ENCODE results near the gene KCNQ1.
A peak's percentile ranks its signal among the peaks of the same experiment; 100 is the strongest.

Gene KCNQ1

DNA sequence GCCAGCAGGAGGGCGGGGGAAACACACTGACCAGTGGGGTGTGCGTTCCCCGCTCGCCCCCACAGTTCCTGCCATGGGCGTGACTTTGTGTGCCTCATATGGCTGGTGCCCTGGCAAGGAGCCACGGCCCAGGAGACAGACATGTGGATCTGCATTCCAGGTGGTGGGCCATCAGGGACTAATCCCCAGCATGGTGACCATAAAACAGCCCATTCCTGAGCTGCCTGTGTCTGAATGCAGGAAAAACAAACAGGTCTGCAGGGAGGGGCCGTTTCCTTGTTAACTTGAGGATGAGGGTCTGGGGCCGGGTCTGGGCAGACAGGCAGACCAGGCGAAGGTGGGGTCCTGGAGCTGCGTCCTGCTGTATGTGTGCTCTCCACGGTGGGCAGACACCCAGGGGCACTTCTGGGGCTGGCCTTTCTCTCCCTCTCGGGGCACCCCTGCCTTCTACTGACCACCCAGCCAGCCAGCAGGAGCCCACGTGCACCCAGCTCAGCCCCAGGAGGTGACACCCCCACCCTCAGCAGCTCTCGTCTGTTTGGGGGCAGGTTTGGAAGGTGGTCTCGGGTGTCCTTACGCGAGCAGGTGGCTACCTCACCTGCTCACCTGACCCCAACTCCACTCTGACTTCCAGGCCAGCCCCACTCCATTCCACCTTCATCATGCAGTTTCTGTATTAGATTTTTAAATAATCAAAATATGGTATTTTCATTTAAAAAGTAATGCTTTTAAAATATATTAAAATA lies 134.7 kb downstream of the KCNQ1 start:
- CTCF ChIA-PET: no interaction called here
- Mint-ChIP-seq H3K36me3 (no peaks in the 10 kb centered on the region), H3K4me3 (no peak overlapping the region), H3K27me3 (no peaks in the 10 kb centered on the region), H3K9me3 (no peaks in the 10 kb centered on the region), H3K27ac (no peak overlapping the region), H3K4me1 (no peaks in the 10 kb centered on the region)
- peak; percentile 12 for DNase-seq

DNA sequence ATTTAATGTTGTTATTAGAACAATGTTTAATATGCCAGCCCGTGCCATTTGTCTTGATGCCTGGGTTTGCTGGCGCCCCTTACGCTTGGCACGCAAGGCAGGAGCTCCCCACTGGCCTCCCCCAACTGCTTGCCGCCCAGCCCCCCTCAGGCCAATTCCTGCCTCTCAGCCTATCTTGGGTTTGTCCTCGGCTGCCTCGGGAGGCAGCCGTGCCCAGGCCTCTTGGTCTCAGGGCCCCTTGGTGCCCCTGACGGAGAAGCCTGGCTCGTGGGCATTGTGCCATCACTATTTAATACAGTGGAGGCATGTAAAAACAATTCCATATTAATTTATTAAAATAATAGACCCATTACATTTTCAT lies 135.2 kb downstream of the KCNQ1 start:
- CTCF ChIA-PET: no interaction called here
- no peaks in the 10 kb centered on the region for H3K36me3 Mint-ChIP-seq

DNA sequence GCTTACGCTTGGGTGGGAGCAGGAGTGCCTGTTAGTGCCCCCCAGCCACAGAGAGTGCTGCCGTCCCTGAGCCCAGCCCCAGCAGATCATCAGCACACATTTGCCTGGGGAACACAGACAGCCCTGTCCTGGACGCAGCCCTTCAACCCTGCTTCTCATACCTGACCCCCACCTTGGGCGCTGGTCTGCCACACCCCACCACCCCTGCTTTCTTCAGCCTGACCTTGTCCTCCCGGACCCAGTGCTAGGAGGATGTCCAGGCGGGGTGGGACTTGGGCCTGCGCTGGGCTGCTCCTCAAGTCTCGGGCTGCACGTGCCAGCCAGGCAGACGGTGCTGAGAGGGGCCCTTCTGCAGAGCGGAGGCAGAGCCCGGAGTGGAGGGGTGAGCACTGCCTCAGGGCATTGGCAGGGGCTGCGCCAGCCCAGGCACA lies 135.8 kb downstream of the KCNQ1 start:
- H3K4me3 Mint-ChIP-seq: no peak overlapping the region
- no peaks in the 10 kb centered on the region for H3K4me1 Mint-ChIP-seq
- no peaks in the 10 kb centered on the region for H3K27me3 Mint-ChIP-seq
- peak; percentile 10 for DNase-seq
- CTCF ChIA-PET: no interaction called here
- no peaks in the 10 kb centered on the region for H3K9me3 Mint-ChIP-seq
- no peak overlapping the region for H3K27ac Mint-ChIP-seq
- no peaks in the 10 kb centered on the region for H3K36me3 Mint-ChIP-seq

More for the DNA sequence above, 135.2 kb downstream of the KCNQ1 start:
- Mint-ChIP-seq H3K27me3 (no peaks in the 10 kb centered on the region), H3K4me3 (no peak overlapping the region), H3K9me3 (no peaks in the 10 kb centered on the region), H3K4me1 (no peaks in the 10 kb centered on the region), H3K27ac (no peak overlapping the region)
- peak; percentile 8 for DNase-seq

DNA sequence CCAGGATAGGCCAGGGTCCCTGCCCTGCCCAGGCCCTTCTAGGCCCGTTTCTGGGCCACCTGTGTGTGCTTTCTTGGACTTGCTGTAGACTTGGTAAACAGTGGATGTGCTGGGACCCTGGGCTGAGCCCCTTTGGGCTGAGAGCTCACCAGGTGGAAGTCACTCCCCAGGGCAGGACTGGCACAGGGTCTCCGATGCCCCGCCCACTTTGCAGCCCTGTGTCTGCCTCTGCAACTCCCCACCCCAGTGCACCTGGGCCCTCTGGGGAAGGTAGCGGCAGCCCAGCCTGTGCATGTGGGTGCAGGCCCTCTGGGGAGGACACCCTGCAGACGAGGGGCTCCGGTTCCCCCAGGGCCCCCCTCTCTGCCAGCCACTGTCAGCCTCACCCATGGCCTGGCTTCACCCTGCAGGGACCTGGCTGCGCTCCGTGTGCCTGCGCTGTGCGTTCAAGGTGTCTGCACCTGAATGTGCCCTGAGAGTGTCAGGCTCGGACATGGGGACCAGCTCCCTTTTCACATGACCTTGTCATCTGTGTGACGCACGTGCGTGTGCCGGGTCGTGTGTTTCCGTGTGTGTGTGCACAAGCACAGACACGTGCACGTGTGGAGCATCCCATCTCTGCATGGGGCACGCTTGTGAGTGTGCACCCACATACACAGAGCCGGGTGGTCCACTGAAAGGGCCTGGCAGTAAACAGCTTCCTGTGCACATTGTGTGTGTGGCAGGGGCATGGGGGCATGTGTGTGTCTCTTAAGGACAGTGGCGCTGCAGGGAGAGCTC lies 136.5 kb downstream of the KCNQ1 start:
- H3K27me3 Mint-ChIP-seq: no peaks in the 10 kb centered on the region
- peak; percentile 19 for DNase-seq
- no peak overlapping the region for H3K4me3 Mint-ChIP-seq
- CTCF ChIA-PET: no interaction called here
- H3K36me3 Mint-ChIP-seq: no peaks in the 10 kb centered on the region
- no peak overlapping the region for H3K27ac Mint-ChIP-seq
- no peaks in the 10 kb centered on the region for H3K4me1 Mint-ChIP-seq
- H3K9me3 Mint-ChIP-seq: no peaks in the 10 kb centered on the region

DNA sequence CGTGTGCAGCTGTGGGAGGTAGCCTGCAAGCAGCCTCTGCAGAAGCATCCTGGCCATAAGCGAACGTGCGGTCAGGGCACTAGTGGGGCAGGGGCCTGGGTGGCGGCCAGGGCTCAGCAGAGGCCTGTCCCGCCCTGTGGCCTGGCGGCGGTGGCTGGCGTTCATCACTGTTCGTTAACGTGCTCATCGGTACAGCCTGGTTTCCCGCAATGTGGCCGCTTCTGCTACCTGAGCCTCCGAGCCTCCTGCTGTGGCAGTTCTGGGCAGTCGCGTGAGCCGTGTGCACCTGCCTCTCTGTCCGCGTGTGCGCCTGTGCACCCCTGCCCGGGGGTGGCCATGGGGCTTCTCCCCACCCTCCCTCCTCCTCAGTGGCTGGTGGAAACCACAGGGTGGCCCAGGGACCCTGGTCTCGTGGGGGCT lies 137.1 kb downstream of the KCNQ1 start:
- Mint-ChIP-seq H3K4me1 (no peaks in the 10 kb centered on the region), H3K27ac (no peak overlapping the region), H3K36me3 (no peaks in the 10 kb centered on the region), H3K27me3 (no peaks in the 10 kb centered on the region), H3K4me3 (no peak overlapping the region), H3K9me3 (no peaks in the 10 kb centered on the region)
- peak; percentile 18 for DNase-seq
- CTCF ChIA-PET: no interaction called here

DNA sequence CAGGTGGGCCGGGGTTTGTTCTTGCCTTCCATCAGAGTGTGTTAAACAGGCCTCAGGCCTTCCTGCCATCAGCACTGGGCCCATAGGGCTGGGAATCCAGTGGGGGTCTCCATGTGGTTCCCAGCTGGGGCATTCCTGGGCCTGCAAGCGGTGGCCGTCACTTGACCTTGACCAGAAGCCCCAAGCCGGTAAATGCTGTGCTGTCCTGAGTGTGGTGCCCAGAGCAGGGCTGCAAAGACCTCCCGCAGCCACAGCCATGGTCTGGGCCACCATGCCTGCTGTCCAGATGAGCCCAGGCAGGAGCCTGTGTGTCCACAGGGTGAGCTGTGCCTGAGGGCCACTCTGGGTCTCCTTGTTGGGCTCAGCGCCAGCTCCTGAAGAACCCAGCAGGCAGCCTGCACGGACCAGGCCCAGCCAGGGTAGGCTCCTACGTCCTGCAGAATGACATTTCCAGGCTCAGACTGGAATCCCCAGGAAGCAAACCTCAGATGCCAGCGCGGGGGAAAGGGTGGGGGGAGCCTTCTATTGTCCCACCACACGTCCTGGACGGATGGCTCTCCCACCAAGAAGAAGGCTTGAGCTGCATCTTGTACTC lies 137.6 kb downstream of the KCNQ1 start:
- no peak overlapping the region for H3K4me3 Mint-ChIP-seq
- H3K27ac Mint-ChIP-seq: no peak overlapping the region
- H3K36me3 Mint-ChIP-seq: no peaks in the 10 kb centered on the region
- H3K4me1 Mint-ChIP-seq: no peaks in the 10 kb centered on the region
- no peaks in the 10 kb centered on the region for H3K27me3 Mint-ChIP-seq
- DNase-seq: peak; percentile 14
- CTCF ChIA-PET: no interaction called here
- no peaks in the 10 kb centered on the region for H3K9me3 Mint-ChIP-seq

DNA sequence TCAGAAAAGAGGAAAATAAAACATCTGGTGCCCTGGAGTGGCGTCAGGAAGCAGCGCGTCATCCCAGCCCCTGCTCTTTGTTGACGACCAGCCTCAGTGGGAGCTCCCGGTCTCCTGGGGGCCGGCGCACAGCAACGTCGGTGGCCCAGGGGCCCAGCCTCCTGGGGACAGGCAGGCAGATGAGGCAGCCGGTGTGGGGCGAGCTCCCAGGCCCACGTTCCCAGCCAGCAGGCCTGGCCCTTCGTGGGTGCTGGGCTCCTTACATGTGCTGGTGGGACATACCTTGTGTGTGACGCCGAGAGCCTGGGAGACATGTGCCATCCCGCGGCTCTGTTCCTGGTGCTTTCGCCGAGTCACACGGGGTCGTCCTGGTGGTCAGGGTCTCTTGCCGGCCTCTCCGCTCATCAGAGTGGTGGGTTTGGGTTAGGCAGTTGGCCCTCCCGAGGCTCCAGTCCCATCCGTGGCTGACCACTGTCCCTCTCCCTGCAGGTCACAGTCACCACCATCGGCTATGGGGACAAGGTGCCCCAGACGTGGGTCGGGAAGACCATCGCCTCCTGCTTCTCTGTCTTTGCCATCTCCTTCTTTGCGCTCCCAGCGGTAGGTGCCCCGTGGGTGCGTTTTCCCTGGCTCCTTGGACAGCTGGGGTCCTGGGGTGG lies 138.3 kb downstream of the KCNQ1 start:
- no peaks in the 10 kb centered on the region for H3K36me3 Mint-ChIP-seq
- H3K27me3 Mint-ChIP-seq: no peaks in the 10 kb centered on the region
- H3K4me1 Mint-ChIP-seq: no peaks in the 10 kb centered on the region
- DNase-seq: peak; percentile 19
- no peak overlapping the region for H3K27ac Mint-ChIP-seq
- no peak overlapping the region for H3K4me3 Mint-ChIP-seq
- CTCF ChIA-PET: no interaction called here
- no peaks in the 10 kb centered on the region for H3K9me3 Mint-ChIP-seq

DNA sequence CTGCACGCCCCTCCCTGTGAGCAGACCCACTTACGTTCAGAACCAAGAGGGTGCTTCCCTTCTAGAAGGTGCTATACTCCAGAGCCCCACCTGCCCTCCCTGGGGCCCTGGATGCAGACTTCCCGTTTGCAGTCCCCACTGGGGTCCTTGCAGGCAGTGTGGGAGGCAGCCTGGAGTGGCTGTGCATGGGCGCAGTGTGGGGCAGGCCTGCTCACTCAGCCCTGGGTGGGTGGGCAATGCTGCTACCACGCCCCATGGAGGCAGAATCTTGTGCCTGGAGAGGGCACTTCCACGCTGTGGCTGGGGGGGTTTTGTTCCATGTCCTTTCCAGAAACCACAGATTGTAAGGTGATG lies 138.8 kb downstream of the KCNQ1 start:
- Mint-ChIP-seq H3K27me3 (no peaks in the 10 kb centered on the region), H3K9me3 (no peaks in the 10 kb centered on the region), H3K4me3 (no peak overlapping the region), H3K27ac (no peak overlapping the region), H3K4me1 (no peaks in the 10 kb centered on the region), H3K36me3 (no peaks in the 10 kb centered on the region)
- CTCF ChIA-PET: no interaction called here
- no peak for DNase-seq

DNA sequence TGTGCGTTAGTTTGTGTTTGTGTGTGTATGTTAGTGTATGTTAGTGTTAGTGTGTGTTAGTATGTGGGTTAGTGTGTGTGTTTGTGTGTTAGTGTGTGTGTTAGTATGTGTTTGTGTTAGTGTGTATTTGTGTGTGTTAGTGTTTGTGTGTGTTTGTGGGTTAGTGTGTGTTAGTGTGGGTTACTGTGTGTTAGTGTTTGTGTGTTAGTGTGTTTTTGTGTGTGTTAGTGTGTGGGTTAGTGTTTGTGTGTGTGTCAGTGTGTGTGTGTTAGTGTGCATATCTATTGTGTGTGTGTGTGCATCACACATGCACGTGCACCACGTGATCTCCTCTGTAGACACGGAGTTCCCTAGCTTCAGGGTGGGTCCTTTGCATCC lies 139.6 kb downstream of the KCNQ1 start:
- CTCF ChIA-PET: no interaction called here
- DNase-seq: no peak
- Mint-ChIP-seq H3K36me3 (no peaks in the 10 kb centered on the region), H3K4me3 (no peak overlapping the region), H3K4me1 (no peaks in the 10 kb centered on the region), H3K9me3 (no peaks in the 10 kb centered on the region), H3K27ac (no peak overlapping the region), H3K27me3 (no peaks in the 10 kb centered on the region)

DNA sequence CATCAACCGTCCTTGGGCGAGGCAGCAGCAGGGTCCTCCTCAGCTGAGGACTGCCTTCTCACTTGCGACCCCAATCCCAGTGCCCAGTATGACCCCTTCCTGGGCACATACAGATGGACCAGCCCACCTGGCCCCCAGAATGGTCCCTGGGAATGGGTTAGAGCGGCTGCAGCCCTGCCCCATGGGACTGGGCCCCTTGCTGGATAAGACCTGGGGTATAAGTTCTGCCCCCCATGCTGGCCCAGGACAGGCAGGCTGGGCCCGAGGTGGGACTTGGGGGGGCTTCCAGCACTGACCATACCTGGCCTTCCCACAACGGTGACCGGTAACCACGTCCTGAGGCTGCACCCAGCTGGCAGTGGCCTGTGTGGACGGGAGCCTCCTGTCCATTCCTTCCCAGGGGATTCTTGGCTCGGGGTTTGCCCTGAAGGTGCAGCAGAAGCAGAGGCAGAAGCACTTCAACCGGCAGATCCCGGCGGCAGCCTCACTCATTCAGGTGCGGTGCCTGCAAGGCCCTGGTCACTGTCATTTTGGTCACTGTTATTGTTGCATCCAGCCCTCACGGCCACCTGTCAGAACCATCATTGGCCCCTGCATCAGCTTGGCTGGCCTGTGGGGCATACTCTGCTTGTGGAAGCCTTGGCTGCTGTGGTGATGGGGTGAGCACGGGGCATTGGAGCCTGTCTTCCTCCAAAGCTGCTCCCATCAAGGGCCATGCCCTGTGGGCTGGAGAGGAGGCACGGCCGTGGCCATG lies 140.2 kb downstream of the KCNQ1 start:
- Mint-ChIP-seq H3K4me3 (no peak overlapping the region), H3K27me3 (no peaks in the 10 kb centered on the region), H3K27ac (no peak overlapping the region), H3K4me1 (no peaks in the 10 kb centered on the region), H3K36me3 (no peaks in the 10 kb centered on the region), H3K9me3 (no peaks in the 10 kb centered on the region)
- CTCF ChIA-PET: no interaction called here
- DNase-seq: peak; percentile 19

DNA sequence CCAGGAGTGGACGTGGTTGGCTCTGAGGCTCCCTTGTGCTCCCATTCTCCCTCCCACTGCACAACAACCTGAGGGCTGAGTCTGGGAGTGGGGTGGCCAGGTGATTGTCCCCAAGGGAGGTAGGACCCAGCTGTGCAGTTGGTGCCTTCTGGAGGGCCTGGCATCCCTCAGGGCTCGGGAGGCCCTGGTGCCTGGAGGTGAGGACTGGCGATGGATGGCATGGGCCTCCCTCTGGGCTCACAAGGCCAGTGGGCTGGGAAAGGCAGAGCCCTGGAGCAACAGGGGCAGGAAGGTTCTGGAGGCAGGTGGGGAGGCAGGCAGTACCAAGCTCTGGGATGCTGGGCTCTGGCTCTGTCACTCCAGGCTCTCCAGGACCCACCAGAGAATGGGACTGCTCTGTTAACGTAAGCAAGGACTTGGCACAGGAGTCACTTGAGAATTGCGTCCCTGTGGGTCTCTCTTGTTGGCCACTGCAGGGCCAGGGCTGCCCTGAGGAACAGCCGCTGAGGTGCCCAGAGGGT lies 140.8 kb downstream of the KCNQ1 start:
- no peak overlapping the region for H3K27ac Mint-ChIP-seq
- no peak overlapping the region for H3K4me3 Mint-ChIP-seq
- no peaks in the 10 kb centered on the region for H3K27me3 Mint-ChIP-seq
- no peaks in the 10 kb centered on the region for H3K9me3 Mint-ChIP-seq
- no peaks in the 10 kb centered on the region for H3K4me1 Mint-ChIP-seq
- CTCF ChIA-PET: no interaction called here
- H3K36me3 Mint-ChIP-seq: no peaks in the 10 kb centered on the region
- peak; percentile 12 for DNase-seq

DNA sequence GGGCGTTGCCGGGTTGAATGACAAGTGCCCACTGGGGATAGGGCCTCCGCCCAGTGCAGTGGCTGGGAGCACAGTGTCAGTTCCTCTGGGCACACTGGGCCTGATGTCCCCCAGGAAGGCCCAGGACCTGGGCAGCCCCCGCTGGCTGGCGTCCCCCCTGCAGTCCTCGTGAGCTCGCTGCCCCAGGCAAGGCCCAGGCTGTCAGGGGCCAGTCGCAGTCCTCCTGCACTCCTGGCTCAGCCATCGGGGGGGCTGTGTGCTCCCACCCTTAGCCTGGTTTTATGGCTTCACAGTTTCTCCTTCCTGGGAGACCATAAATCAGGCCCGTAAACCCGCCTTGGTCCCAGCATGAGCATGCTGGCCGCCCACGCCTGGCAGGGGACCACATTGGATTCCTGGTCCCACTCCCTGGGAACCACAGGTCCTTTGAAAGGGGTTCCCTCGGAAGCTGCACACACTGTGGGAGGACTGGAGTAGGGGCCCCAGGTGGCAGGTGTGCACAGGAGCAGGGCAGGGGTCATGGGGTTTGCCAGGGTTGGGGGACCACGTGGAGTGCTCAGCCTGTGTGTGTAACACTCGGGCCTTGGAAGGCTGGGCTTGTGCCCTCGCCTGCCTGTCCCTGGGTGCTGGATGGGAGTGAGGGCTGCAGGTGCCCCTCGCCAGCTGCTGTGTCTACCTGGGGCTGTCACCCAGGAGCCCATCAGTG lies 141.4 kb downstream of the KCNQ1 start:
- CTCF ChIA-PET: no interaction called here
- Mint-ChIP-seq H3K9me3 (no peaks in the 10 kb centered on the region), H3K27ac (no peak overlapping the region), H3K4me3 (no peak overlapping the region), H3K36me3 (peaks cover 3% of the 10 kb centered on the region), H3K4me1 (no peaks in the 10 kb centered on the region), H3K27me3 (no peaks in the 10 kb centered on the region)
- DNase-seq: peak; percentile 11

DNA sequence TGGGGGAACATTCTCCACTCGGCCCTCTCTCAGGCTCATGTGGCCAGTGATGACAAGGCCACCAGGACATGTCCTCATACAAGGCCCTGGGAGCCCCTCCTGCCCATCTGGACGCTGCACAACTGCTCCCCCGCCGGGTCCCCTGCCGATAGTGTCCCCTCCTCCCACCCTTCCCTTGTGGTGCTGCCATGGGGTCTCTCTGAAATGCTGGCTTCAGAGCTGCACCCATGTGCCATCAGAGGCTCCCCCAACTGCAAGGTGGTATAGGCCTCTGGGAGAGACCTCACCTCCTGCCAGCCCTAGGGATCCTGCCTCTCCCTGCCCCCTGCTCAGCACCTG lies 142.0 kb downstream of the KCNQ1 start:
- H3K4me3 Mint-ChIP-seq: no peak overlapping the region
- H3K27ac Mint-ChIP-seq: no peak overlapping the region
- CTCF ChIA-PET: no interaction called here
- H3K9me3 Mint-ChIP-seq: no peaks in the 10 kb centered on the region
- no peaks in the 10 kb centered on the region for H3K27me3 Mint-ChIP-seq
- DNase-seq: peak; percentile 14
- H3K4me1 Mint-ChIP-seq: no peaks in the 10 kb centered on the region
- peaks cover 4% of the 10 kb centered on the region for H3K36me3 Mint-ChIP-seq

All from activated naive CD4-positive, alpha-beta T cell treated with anti-CD3 and anti-CD28 coated beads, Interleukin-2, amount 10 ng/mL, durations not matched to agents 7 days and 5 days (primary cell).